T-helper 2 cell treated with Interferon-gamma antibody and Interleukin-4, amounts not matched to agents 100 ng/mL and 5 ng/mL, for 36 hours (primary cell): Measurements from ENCODE around the gene PTS. TPM values are rescaled to one million over a fixed set of nuclear protein-coding genes. Genes with fewer than 3 reads are reported as not detected.
"Not testable (repeated sequence)": the region's sequence is repeated elsewhere in the genome, so short reads cannot be mapped to it uniquely, and the experiment has no call there.

ENCODE experiments used
- intact Hi-C: fragments of 100-400 bp; cut with micrococcal nuclease; formaldehyde crosslinking; loops from one replicate; pipeline ENCODE4 v1.15.1; 2023
- total RNA-seq: library from RNA; stranded (reverse); gene quantifications from 2 replicates; pipeline ENCODE4 v1.2.3, GENCODE V29; 2022

PTS gene
- 24.4 and 27.8 TPM in 2 replicates for total RNA-seq

DNA sequence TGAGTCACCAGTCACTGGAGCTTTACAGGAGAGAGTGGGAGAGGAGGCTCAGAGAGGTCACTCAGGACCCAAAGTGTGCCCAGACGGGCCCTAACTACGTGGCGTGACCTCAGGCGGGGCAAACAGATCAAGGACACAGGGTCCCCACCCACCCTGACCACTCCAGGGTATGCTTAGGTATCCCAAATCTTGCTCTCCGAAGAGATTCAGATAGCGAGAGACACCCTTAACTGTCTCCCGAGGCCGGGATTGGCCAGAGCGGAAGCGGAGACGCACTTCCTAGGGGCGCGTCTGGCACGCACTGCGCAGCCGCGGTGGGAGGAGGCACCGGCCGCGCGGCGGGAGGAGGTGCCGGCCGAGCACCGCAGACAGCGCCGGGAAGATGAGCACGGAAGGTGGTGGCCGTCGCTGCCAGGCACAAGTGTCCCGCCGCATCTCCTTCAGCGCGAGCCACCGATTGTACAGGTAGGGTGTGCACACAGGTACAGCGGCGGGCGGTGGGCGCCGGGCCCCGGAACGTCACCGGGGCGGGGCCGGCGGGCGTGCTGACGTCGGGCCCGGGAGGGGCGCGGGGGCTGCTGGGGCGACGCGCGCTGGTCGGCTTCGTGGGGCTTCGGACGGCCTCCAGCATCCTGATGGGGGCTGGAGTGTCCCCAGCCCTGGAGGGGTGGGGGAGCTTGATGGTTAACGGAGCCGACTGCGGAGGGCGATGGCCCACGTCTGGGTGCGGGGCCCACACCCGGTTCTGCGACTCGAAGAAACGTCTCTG is at the start of gene PTS:
PTS (plus strand) TSS at position 367 of the 769 bp plus-strand sequence; CDS start at position 383, 16 bp downstream.
- intact Hi-C loops, result loop anchor here (1.0 to 10.0 kb wide), 6 partner anchors 55 to 1088 kb away; partner anchors contain the start of genes CFAP68, DLAT, FDXACB1 and TTC12

DNA sequence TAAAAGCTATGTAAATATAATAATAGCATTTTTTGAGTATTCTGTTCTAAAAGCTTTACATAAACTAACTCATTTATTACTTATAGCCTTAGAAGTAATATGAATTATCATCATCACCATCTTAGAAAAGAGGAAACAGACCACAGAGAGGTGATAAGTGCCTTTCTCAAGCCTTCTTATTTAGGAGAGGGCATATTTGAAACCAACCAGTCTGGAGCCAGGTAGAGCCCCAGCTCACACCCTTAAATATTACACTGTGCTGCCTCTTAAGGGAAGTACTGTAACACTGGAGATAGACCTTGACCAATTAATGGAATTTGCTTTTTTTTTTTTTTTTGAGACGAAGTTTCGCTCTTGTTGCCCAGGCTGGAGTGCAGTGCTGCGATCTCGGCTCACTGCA is 48.6 kb upstream of the PTS start:
- intact Hi-C loops, result loop anchor here (5.0 kb wide), 2 partner anchors 65 to 245 kb away; no protein-coding TSS in a partner anchor

GRCh38 chr11:112178428-112178827 is 47.8 kb upstream of the PTS start:
- intact Hi-C loops, result loop anchor here (5.0 kb wide), 2 partner anchors 66 to 246 kb away; no protein-coding TSS in a partner anchor

DNA sequence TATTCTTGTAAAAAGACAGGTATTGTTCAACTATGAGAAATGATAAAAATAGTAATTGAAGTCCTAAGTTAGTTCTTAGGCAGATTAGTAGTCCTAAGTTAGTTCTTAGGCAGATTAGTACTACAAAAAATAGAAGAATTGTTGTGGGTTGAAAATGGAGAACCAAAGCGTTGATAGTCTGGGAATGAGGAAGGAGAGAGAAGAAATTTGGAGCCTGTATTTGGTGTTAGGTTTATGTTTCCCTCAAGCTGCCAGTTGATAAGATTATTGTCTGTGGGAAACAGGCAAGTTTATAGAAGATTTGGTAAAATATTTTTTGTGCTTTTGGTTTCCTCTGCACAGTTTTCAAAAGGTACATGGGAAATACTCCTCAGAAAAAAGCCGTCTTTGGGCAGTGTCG is 47.3 kb upstream of the PTS start:
- intact Hi-C loops, result loop anchor here (5.0 kb wide), 2 partner anchors 67 to 247 kb away; no protein-coding TSS in a partner anchor

- intact Hi-C loops, result loop anchor here (5.0 kb wide), 2 partner anchors 67 to 247 kb away; no protein-coding TSS in a partner anchor
These were observed 46.6 kb upstream of the PTS start for GRCh38 chr11:112179601-112180000.

GRCh38 chr11:112182867-112183266 is 43.4 kb upstream of the PTS start:
- intact Hi-C loops, result no loop called here

DNA sequence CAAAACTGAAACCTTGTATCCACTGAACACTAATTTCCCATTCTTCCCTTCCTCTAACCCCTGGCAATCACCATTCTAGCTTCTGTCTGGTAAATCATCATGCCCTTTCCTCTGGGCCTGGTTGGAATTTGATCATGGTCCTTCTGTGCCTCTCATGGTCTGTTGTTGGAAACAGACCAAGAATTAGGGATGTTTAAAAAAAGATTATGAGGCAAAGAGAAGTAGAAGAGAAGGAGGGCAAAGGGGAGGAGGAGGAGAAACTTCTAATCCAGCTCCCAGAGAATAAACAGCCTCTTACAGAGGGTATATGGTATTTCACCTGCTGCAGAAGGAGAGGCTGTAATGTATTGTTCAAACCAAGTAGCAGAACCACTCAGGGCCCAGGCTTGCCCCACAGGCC is 40.3 kb upstream of the PTS start:
- intact Hi-C loops, result no loop called here

- intact Hi-C loops, result no loop called here
These were observed 39.9 kb upstream of the PTS start for GRCh38 chr11:112186304-112186703.

DNA sequence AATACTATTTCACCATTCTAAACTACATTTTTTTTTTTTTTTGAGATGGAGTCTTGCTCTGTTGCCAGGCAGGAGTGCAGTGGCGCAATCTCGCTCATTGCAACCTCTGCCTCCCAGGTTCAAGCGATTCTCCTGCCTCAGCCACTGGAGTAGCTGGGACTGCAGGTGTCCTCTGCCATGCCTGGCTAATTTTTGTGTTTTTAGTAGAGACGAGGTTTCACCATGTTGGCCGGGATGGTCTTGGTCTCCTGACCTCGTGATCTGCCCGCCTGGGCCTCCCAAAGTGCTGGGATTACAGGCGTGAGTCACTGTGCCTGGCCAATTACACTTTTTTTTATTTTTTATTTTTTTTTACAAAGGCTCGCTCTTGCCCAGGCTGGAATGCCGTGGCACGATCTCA is 31.1 kb upstream of the PTS start:
- intact Hi-C loops, result not testable (repeated sequence)

DNA sequence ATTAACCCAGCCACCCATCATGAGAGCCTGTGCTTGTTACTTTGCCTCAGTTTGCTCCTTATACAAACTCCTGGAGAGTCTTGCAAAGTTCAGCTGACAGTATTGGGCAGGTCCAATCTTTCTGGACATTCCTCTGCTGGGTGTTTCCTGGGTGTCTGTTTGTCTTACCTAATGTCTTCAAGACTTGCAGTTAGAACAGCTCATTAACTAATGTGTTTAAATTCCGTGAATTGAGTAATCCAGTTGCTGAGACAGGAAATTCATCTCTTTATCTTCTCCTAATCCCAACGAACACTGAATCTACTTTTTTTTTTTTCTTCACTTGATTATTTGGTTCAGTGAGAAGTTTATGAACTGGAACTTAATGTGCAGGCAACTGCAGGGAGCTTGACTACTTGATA is 30.3 kb upstream of the PTS start:
- intact Hi-C loops, result no loop called here

- intact Hi-C loops, result no loop called here
These were observed 29.6 kb upstream of the PTS start for GRCh38 chr11:112196519-112197087.

GRCh38 chr11:112199101-112199500 is 27.1 kb upstream of the PTS start:
- intact Hi-C loops, result not testable (repeated sequence)

DNA sequence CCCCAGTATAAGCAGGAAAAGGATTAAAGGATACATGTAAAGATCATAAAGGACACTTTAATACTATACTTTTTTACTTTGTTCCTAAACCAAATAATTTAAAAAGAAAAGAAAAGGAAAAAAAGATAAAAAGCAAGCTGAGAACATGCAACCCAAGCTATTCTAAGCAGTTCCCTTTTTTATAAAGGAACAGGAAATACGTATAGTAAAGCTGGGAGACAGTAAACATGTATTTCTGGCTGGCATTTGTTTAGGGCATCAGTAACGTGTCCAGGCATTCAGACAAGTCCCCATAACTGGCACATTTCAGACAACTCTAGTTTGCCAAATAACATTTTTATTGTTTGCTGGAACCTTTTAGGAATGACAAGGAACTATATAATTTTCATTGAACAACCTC is 26.0 kb upstream of the PTS start:
- intact Hi-C loops, result no loop called here

- intact Hi-C loops, result no loop called here
These were observed 20.2 kb upstream of the PTS start for GRCh38 chr11:112206071-112206470.

DNA sequence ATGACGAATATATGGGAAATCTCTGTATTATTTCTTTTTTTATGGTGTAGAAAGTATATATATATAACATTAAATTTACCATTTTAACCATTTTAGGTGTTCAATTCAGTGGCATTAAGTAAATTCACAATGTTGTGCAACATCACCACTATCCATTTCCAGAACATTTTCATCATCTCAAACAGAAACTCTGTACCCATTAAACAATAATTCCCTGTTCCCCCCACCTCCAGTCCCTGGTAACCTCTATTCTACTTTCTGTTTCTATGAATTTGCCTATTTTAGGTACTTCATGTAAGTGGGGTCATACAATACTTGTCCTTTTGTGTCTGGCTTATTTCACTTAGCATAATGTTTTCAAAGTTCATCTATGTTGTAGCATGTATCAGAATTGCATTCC is 15.3 kb upstream of the PTS start:
- intact Hi-C loops, result no loop called here

GRCh38 chr11:112211536-112211935 is 14.7 kb upstream of the PTS start:
- intact Hi-C loops, result no loop called here

DNA sequence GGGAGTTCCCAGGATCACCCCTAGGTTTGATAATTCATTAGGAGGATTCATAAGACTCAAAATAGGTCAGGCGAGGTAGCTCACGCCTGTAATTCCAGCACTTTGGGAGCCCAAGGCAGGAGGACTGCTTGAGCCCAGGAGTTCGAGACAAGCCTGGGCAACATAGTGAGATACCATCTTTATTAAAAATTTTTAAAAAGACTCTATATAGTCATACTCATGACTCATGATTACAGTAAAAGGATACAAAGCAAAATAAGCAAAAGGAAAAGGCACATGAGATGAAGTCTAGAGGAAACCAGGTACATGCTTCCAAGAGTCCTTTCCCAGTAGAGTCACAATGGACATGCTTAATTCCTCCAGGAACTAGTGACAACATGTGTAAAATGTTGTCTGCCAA is 13.9 kb upstream of the PTS start:
- intact Hi-C loops, result no loop called here

- intact Hi-C loops, result no loop called here
These were observed 13.5 kb upstream of the PTS start for GRCh38 chr11:112212710-112213109.

- intact Hi-C loops, result no loop called here
These were observed 12.5 kb upstream of the PTS start for GRCh38 chr11:112213753-112214152.

DNA sequence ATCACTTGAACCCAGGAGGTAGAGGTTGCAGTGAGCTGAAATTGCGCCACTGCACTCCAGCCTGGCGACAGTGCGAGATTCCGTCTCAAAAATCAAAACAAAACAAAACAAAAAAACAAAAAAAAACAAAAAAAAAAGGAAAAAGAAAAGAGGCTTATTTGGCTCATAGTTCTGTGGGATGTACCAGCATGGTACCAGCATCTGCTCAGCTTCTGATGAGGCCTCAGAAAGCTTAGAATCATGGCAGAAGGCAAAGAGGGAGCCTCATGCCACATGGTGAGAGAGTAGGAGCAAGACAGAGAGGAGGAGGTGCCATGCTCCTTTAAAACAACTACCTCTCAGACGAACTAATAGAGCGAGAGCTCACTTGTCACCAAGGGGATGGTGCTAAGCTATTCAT is 10.6 kb upstream of the PTS start:
- intact Hi-C loops, result no loop called here

DNA sequence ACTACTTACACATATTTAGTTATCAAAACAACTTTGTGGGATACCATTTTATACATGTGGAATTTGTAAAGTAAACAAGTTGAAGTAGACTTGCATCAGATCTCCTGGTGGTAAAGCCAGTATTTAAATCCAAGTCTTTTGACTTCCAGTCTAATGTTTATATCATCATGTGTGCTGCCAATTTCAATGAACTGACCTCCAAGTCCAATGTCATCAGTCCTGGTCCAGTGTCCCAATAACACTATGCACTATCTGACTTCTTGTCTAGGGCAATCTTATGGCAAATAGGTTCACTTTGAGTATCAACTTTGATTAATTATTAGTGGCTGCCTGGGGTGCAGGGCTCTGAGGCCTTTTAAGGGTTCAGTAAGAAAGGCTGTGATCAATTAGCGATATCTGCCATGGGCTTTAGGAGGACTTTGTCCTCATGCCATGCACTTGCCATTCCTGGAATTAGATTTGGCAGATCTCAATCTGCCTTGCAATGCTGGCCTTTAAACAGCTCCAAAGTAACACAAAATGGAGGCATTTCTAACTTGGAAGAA is 9.6 kb upstream of the PTS start:
- intact Hi-C loops, result no loop called here

- intact Hi-C loops, result loop anchor here (1.0 to 10.0 kb wide), 5 partner anchors 61 to 1070 kb away; no protein-coding TSS in a partner anchor
These were observed 6.6 kb upstream of the PTS start for GRCh38 chr11:112219476-112220232.
